ENCODE data around the gene SORCS3. TPM values are rescaled to one million over a fixed set of nuclear protein-coding genes. Genes with fewer than 3 reads are reported as not detected.

SORCS3 gene
- total RNA-seq, 4 donors from 2014 or later, result 0.26 to 0.50 (median 0.41) TPM

DNA sequence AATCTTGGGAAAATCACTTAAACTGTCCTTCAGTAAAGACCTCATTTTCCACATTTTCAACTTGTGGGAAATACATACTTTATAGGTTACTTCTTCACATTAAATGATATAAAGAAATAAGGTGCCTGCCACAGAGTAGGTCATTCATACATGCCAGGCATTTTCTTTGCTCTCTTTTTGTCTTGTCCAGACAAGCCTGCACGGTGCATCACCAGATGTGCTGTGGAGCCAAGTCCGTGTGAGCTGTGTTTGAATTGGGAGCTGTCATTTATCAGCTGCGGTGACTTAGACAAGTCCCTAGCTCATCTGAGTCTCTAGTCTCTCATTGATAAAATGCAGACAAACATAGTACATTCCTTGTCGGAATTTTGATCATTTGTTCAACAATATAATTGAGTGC, 432.9 kb downstream of the SORCS3 start:
- TF ChIP-seq POLR2AphosphoS5 (IDR thresholded peaks at IDR 0.05) (no peak), POLR2A (IDR thresholded peaks at IDR 0.05; ENCODE audit: low read depth) (no peak), EP300 (IDR thresholded peaks at IDR 0.05) (no peak)
- TF ChIP-seq, protein P1, sequence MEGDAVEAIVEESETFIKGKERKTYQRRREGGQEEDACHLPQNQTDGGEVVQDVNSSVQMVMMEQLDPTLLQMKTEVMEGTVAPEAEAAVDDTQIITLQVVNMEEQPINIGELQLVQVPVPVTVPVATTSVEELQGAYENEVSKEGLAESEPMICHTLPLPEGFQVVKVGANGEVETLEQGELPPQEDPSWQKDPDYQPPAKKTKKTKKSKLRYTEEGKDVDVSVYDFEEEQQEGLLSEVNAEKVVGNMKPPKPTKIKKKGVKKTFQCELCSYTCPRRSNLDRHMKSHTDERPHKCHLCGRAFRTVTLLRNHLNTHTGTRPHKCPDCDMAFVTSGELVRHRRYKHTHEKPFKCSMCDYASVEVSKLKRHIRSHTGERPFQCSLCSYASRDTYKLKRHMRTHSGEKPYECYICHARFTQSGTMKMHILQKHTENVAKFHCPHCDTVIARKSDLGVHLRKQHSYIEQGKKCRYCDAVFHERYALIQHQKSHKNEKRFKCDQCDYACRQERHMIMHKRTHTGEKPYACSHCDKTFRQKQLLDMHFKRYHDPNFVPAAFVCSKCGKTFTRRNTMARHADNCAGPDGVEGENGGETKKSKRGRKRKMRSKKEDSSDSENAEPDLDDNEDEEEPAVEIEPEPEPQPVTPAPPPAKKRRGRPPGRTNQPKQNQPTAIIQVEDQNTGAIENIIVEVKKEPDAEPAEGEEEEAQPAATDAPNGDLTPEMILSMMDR (IDR thresholded peaks at IDR 0.05), result no peak
- H3K36me3 ChIP-seq, result no peaks in the 10 kb centered on the region
- H3K27ac ChIP-seq (replicated peaks in 1 of 4), result no peak overlapping the region
- no peak overlapping the region for H3K4me3 ChIP-seq
- no peaks in the 10 kb centered on the region for H3K4me1 ChIP-seq
- H3K27me3 ChIP-seq, result no peaks in the 10 kb centered on the region
- peak; percentile 70 for DNase-seq (ENCODE audit: extremely low spot score)
- H3K9me3 ChIP-seq, result no peaks in the 10 kb centered on the region
- intact Hi-C loops (cut with DNase I), result no loop called here
- 78% methylated on average over 4 of the region's 4 CpGs for WGBS

DNA sequence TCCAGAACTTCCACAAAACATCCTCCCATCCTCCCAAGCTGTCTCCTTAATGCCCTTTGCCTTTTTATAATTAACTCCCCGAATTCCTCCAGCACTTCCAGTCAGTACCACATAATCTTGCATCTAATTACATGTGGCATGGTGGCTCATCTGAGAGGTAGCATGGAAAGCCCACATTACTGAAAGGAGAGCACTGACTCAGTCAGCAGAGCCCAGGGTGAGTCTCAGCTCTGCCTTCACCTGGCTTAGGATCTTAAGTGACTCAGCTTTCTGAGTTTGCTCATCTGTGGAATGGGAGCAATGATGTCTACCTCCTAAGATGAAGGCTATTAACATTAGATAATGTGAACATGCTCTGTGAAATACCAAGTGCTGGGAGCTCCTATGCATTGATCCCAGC, 433.9 kb downstream of the SORCS3 start:
- no peak overlapping the region for H3K27ac ChIP-seq (replicated peaks in 1 of 4)
- H3K9me3 ChIP-seq, result no peaks in the 10 kb centered on the region
- WGBS, result 81% methylated on average over 1 of the region's 1 CpG
- no peak overlapping the region for H3K4me3 ChIP-seq
- intact Hi-C loops (cut with DNase I), result no loop called here
- DNase-seq (ENCODE audit: extremely low spot score), result peak; percentile 80
- no peaks in the 10 kb centered on the region for H3K4me1 ChIP-seq
- TF ChIP-seq POLR2A (IDR thresholded peaks at IDR 0.05; ENCODE audit: low read depth) (no peak), POLR2AphosphoS5 (IDR thresholded peaks at IDR 0.05) (no peak), EP300 (IDR thresholded peaks at IDR 0.05) (no peak)
- TF ChIP-seq, protein P1 (IDR thresholded peaks at IDR 0.05), result no peak
- H3K27me3 ChIP-seq, result no peaks in the 10 kb centered on the region
- H3K36me3 ChIP-seq, result no peaks in the 10 kb centered on the region

DNA sequence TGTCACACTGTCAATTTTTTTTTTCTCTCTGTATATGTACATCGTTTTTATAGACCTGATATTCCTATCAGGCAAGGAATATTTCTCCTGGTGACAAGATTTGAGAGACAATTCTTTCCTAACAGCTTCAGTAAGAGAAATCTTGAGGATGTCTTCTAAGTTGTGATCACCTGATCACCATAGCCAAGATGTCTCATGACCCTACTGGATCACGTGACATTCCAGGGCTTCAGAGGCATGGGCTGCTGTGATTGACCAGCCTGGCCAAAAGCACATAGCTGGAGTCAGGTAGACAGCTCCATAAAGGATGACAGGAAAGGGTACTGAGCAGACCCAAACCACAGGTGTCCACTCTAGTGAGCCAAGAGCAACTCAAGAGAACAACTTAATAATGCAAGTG, 444.9 kb downstream of the SORCS3 start:
- DNase-seq (ENCODE audit: extremely low spot score), result peak; percentile 66
- TF ChIP-seq POLR2AphosphoS5 (IDR thresholded peaks at IDR 0.05) (no peak), POLR2A (IDR thresholded peaks at IDR 0.05; ENCODE audit: low read depth) (no peak), EP300 (IDR thresholded peaks at IDR 0.05) (no peak)
- TF ChIP-seq, protein P1 (IDR thresholded peaks at IDR 0.05), result no peak
- WGBS, result 68% methylated on average over 2 of the region's 2 CpGs
- H3K27me3 ChIP-seq, result no peaks in the 10 kb centered on the region
- no peak overlapping the region for H3K4me3 ChIP-seq
- no peaks in the 10 kb centered on the region for H3K4me1 ChIP-seq
- no peaks in the 10 kb centered on the region for H3K9me3 ChIP-seq
- no peak overlapping the region for H3K27ac ChIP-seq (replicated peaks in 1 of 4)
- intact Hi-C loops (cut with DNase I), result no loop called here
- no peaks in the 10 kb centered on the region for H3K36me3 ChIP-seq

DNA sequence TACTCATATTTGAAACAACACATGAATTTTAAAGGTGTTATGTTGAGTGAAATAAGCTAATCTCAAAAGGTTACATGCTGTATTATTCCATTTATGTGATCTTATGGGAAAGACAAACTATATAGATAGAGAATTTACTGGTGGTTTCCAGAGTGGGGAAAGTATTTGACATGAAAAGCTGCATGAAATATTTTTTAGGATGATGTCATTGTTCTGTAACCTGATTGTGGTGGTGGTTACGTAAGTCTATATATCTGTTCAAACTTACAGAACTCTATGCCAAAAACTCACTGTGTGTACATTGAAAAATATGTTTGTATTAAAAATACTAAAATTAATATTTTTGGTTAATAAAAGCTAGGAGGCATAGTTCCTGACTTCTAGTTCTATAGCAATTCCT, 453.0 kb downstream of the SORCS3 start:
- no peak for TF ChIP-seq EP300 (IDR thresholded peaks at IDR 0.05)
- TF ChIP-seq POLR2A (IDR thresholded peaks at IDR 0.05; ENCODE audit: low read depth), result no peak
- TF ChIP-seq, protein P1 (IDR thresholded peaks at IDR 0.05), result no peak
- no peak for TF ChIP-seq POLR2AphosphoS5 (IDR thresholded peaks at IDR 0.05)
- no peak for DNase-seq (ENCODE audit: extremely low spot score)
- Histone ChIP-seq H3K27me3 (no peaks in the 10 kb centered on the region), H3K36me3 (no peaks in the 10 kb centered on the region), H3K4me1 (no peaks in the 10 kb centered on the region), H3K4me3 (no peak overlapping the region), H3K27ac (replicated peaks in 1 of 4) (no peak overlapping the region), H3K9me3 (no peaks in the 10 kb centered on the region)
- intact Hi-C loops (cut with DNase I), result no loop called here
- 83% methylated on average over 1 of the region's 1 CpG for WGBS

DNA sequence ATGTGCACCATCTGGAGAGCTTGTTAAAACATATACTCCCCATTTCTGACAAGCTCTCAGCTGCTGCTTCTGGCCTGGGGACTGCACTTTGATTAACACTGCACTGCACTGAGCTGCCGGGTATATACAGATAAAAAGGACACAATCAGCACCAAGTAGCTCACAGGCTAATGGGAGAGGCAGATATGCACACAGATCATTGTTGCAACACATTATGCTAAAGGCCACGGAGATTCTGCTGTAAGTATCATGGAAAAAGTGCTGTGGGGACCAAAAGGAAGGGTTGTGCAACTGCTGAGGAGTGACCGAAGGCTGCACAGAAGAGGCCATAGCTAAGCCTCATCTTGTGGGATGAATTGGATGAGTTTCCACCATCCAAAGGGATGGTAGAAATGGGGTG, 455.2 kb downstream of the SORCS3 start:
- no peaks in the 10 kb centered on the region for H3K36me3 ChIP-seq
- TF ChIP-seq, protein P1 (IDR thresholded peaks at IDR 0.05), result no peak
- no peak for TF ChIP-seq POLR2A (IDR thresholded peaks at IDR 0.05; ENCODE audit: low read depth)
- TF ChIP-seq POLR2AphosphoS5 (IDR thresholded peaks at IDR 0.05), result no peak
- TF ChIP-seq EP300 (IDR thresholded peaks at IDR 0.05), result no peak
- intact Hi-C loops (cut with DNase I), result no loop called here
- H3K27me3 ChIP-seq, result no peaks in the 10 kb centered on the region
- H3K4me1 ChIP-seq, result no peaks in the 10 kb centered on the region
- DNase-seq (ENCODE audit: extremely low spot score), result no peak
- no peaks in the 10 kb centered on the region for H3K9me3 ChIP-seq
- H3K4me3 ChIP-seq, result no peak overlapping the region
- 82% methylated on average over 3 of the region's 3 CpGs for WGBS
- no peak overlapping the region for H3K27ac ChIP-seq (replicated peaks in 1 of 4)

All from esophagus muscularis mucosa (tissue), 4 donors.